ENCODE data around the gene SLC2A2.

SLC2A2 gene

GRCh38 chr3:171023566-171023965 lies 3.0 kb downstream of the SLC2A2 start:
- Histone ChIP-seq H3K27me3 (ENCODE audit: control insufficient read depth, insufficient read depth, low read length) (peaks cover 19% of the 10 kb centered on the region), H3K4me1 (ENCODE audit: control insufficient read depth, insufficient read depth, low read length) (peaks cover 2% of the 10 kb centered on the region), H3K4me3 (ENCODE audit: low read depth, low read length) (no peak overlapping the region), H3K9ac (ENCODE audit: low read depth, low read length) (no peak overlapping the region), H3K9me3 (ENCODE audit: control insufficient read depth, insufficient read depth, low read length) (no peaks in the 10 kb centered on the region), H3K36me3 (ENCODE audit: control insufficient read depth, insufficient read depth, low read length) (no peaks in the 10 kb centered on the region)

DNA sequence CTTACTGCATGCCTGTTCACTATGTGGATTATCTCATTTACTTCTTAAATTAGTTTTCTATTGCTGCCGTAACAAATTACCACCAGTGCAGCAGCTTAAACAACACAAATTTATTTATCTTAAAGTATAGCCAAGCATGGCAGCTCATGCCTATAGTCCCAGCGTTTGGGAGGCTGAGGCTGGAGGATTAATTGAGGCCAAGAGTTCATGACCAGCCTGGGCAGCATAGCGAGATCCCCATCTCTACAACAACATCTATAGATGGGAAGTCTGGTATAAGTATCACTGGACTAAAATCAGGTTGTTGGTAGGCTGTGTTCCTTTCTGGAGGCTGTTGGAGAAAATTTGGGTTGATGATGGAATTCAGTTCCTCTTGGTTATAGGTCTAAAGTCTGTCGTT lies 5.1 kb downstream of the SLC2A2 start:
- Histone ChIP-seq H3K9ac (ENCODE audit: low read depth, low read length) (no peak overlapping the region), H3K9me3 (ENCODE audit: control insufficient read depth, insufficient read depth, low read length) (no peaks in the 10 kb centered on the region)

DNA sequence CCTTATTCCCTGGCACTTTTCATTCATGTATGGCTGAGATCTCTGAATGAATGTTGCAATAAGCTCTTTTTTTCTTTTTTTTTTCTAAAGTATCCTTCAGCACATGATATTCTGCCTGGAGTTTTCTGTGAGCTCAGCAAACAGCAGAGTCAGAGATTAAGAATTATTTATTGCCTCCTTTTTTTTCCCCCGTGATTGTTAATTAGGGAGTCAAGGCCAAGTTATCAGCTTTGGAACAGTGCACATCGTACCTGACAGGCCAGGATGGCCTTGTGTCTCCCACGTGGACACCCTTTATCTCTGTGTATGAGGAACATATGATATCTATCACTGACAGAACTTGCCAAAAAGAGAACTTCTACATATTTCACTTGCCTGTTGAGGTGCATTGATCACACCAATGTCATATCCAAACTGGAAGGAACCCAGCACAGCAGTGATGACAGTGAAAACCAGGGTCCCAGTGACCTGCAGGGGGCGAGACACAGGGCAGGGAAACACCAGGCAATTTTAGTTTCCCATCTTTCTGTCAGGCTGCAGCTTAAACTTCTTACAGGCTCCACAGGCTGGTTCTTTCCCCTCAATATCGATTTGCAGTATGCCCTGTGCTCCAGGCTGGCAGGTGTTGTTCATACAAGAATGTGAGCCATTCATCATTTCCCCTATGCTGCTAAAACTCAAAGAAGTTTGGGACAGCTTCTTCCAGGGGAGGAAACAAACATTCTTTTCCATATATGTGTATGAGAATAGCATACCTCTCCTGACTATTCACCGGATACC lies 8.2 kb downstream of the SLC2A2 start:
- H3K4me1 ChIP-seq (ENCODE audit: control insufficient read depth, insufficient read depth, low read length), result no peaks in the 10 kb centered on the region
- H3K9me3 ChIP-seq (ENCODE audit: control insufficient read depth, insufficient read depth, low read length), result no peaks in the 10 kb centered on the region
- H3K27me3 ChIP-seq (ENCODE audit: control insufficient read depth, insufficient read depth, low read length), result no peaks in the 10 kb centered on the region
- no peaks in the 10 kb centered on the region for H3K36me3 ChIP-seq (ENCODE audit: control insufficient read depth, insufficient read depth, low read length)
- no peak overlapping the region for H3K4me3 ChIP-seq (ENCODE audit: low read depth, low read length)
- H3K9ac ChIP-seq (ENCODE audit: low read depth, low read length), result no peak overlapping the region

More for the DNA sequence above, 5.1 kb downstream of the SLC2A2 start:
- Histone ChIP-seq H3K4me1 (ENCODE audit: control insufficient read depth, insufficient read depth, low read length) (no peaks in the 10 kb centered on the region), H3K36me3 (ENCODE audit: control insufficient read depth, insufficient read depth, low read length) (no peaks in the 10 kb centered on the region), H3K27me3 (ENCODE audit: control insufficient read depth, insufficient read depth, low read length) (no peaks in the 10 kb centered on the region), H3K4me3 (ENCODE audit: low read depth, low read length) (no peak overlapping the region)

GRCh38 chr3:171013822-171014748 lies 12.4 kb downstream of the SLC2A2 start:
- H3K9ac ChIP-seq (ENCODE audit: low read depth, low read length), result no peak overlapping the region
- H3K36me3 ChIP-seq (ENCODE audit: control insufficient read depth, insufficient read depth, low read length), result no peaks in the 10 kb centered on the region
- no peaks in the 10 kb centered on the region for H3K4me1 ChIP-seq (ENCODE audit: control insufficient read depth, insufficient read depth, low read length)
- no peaks in the 10 kb centered on the region for H3K27me3 ChIP-seq (ENCODE audit: control insufficient read depth, insufficient read depth, low read length)
- no peaks in the 10 kb centered on the region for H3K9me3 ChIP-seq (ENCODE audit: control insufficient read depth, insufficient read depth, low read length)
- no peak overlapping the region for H3K4me3 ChIP-seq (ENCODE audit: low read depth, low read length)

GRCh38 chr3:171011873-171012336 lies 14.6 kb downstream of the SLC2A2 start:
- Histone ChIP-seq H3K4me1 (ENCODE audit: control insufficient read depth, insufficient read depth, low read length) (no peaks in the 10 kb centered on the region), H3K4me3 (ENCODE audit: low read depth, low read length) (no peak overlapping the region), H3K27me3 (ENCODE audit: control insufficient read depth, insufficient read depth, low read length) (no peaks in the 10 kb centered on the region), H3K9ac (ENCODE audit: low read depth, low read length) (no peak overlapping the region), H3K9me3 (ENCODE audit: control insufficient read depth, insufficient read depth, low read length) (no peaks in the 10 kb centered on the region), H3K36me3 (ENCODE audit: control insufficient read depth, insufficient read depth, low read length) (no peaks in the 10 kb centered on the region)

- Histone ChIP-seq H3K4me3 (ENCODE audit: low read depth, low read length) (no peak overlapping the region), H3K9ac (ENCODE audit: low read depth, low read length) (no peak overlapping the region), H3K4me1 (ENCODE audit: control insufficient read depth, insufficient read depth, low read length) (no peaks in the 10 kb centered on the region), H3K36me3 (ENCODE audit: control insufficient read depth, insufficient read depth, low read length) (no peaks in the 10 kb centered on the region), H3K27me3 (ENCODE audit: control insufficient read depth, insufficient read depth, low read length) (no peaks in the 10 kb centered on the region), H3K9me3 (ENCODE audit: control insufficient read depth, insufficient read depth, low read length) (no peaks in the 10 kb centered on the region)
Observed at GRCh38 chr3:171011109-171011872, 15.2 kb downstream of the SLC2A2 start.

DNA sequence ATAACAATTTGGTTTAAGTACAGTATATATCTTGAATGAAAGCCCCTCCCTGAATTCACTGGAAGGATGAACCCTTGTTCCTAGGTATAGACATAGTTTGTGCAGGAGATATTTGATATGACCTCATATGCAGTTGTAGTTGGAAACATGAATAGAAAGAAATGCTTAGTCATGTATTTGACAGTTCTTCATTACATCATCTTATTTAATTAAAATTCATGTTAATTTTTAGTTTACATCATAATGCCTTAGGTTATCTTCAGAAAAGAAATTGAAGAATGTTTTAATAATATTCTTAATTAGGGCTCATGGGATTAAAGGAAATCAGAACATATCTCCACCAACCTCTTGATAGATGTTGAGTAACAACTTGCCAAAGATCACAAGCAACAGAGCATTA lies 19.2 kb downstream of the SLC2A2 start:
- no peaks in the 10 kb centered on the region for H3K36me3 ChIP-seq (ENCODE audit: control insufficient read depth, insufficient read depth, low read length)
- H3K4me1 ChIP-seq (ENCODE audit: control insufficient read depth, insufficient read depth, low read length), result no peaks in the 10 kb centered on the region
- H3K4me3 ChIP-seq (ENCODE audit: low read depth, low read length), result no peak overlapping the region
- H3K9me3 ChIP-seq (ENCODE audit: control insufficient read depth, insufficient read depth, low read length), result no peaks in the 10 kb centered on the region
- H3K9ac ChIP-seq (ENCODE audit: low read depth, low read length), result no peak overlapping the region
- no peaks in the 10 kb centered on the region for H3K27me3 ChIP-seq (ENCODE audit: control insufficient read depth, insufficient read depth, low read length)

GRCh38 chr3:171005648-171006047 lies 20.9 kb downstream of the SLC2A2 start:
- no peak overlapping the region for H3K4me3 ChIP-seq (ENCODE audit: low read depth, low read length)
- no peaks in the 10 kb centered on the region for H3K4me1 ChIP-seq (ENCODE audit: control insufficient read depth, insufficient read depth, low read length)
- H3K9me3 ChIP-seq (ENCODE audit: control insufficient read depth, insufficient read depth, low read length), result no peaks in the 10 kb centered on the region
- no peaks in the 10 kb centered on the region for H3K36me3 ChIP-seq (ENCODE audit: control insufficient read depth, insufficient read depth, low read length)
- H3K9ac ChIP-seq (ENCODE audit: low read depth, low read length), result no peak overlapping the region
- H3K27me3 ChIP-seq (ENCODE audit: control insufficient read depth, insufficient read depth, low read length), result no peaks in the 10 kb centered on the region

DNA sequence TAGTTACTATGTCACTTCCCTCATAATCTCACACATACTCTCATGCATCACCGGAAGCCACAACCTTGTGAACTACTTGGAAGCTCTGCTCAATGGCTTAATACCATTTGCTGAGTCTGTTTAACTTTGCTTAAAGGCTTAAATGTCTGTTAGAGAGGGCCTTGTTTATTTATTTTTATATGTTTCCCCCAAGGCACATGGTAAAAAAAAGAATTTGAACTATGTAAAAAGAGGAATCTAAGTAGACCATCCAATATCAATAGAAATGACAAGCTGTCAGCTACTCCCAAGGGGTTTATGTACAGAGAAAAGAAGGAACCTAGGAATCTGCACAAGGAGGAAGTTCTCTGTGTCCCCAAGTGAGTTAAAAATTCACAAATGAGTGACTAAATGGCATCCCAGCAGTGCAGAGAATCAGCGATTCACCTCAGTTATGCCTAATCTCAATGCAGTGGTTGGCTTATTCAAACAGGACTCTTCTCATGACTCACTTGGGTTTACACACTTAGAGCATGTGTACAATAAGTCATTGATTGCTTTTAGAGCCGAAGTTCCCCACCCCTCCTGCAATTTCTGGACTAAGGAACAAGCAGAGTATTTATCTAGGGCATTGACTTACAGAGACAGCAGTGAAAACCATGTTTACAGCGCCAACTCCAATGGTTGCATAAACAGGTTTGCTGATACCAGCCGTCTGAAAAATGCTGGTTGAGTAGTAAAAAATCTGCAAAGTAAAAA lies 24.4 kb downstream of the SLC2A2 start:
- no peaks in the 10 kb centered on the region for H3K9me3 ChIP-seq (ENCODE audit: control insufficient read depth, insufficient read depth, low read length)
- no peak overlapping the region for H3K9ac ChIP-seq (ENCODE audit: low read depth, low read length)
- H3K36me3 ChIP-seq (ENCODE audit: control insufficient read depth, insufficient read depth, low read length), result no peaks in the 10 kb centered on the region
- no peak overlapping the region for H3K4me3 ChIP-seq (ENCODE audit: low read depth, low read length)
- H3K4me1 ChIP-seq (ENCODE audit: control insufficient read depth, insufficient read depth, low read length), result no peaks in the 10 kb centered on the region
- no peaks in the 10 kb centered on the region for H3K27me3 ChIP-seq (ENCODE audit: control insufficient read depth, insufficient read depth, low read length)

DNA sequence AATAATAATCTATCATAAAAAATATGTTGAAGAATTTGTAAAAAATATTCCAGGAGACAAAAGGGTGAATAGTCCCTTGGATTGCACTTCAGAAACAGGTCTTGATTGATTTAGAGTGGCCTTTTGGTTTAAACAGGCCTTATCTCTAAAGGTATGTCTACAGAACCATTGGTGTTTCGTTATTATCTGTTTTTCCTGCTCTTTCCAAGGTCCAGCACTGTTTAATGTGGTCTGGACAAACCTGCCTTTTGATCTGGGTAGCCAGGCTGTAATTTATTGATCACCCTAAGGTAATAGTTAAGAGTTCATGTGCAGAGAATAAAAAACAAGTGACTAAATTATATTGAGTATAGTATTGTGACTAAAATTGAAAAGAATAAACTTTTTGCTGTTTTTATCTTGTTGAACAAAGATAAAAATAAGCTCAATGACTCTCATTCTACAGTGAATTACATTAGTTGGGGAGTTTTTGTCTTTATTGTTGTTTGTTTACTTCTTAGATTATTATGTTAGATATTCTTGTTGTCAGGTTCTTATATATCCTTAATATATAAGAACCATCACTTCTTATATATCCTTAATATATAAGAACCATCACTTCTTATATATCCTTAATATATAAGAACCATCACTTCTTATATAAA lies 25.1 kb downstream of the SLC2A2 start:
- Histone ChIP-seq H3K9ac (ENCODE audit: low read depth, low read length) (no peak overlapping the region), H3K4me3 (ENCODE audit: low read depth, low read length) (no peak overlapping the region), H3K36me3 (ENCODE audit: control insufficient read depth, insufficient read depth, low read length) (no peaks in the 10 kb centered on the region), H3K9me3 (ENCODE audit: control insufficient read depth, insufficient read depth, low read length) (no peaks in the 10 kb centered on the region), H3K4me1 (ENCODE audit: control insufficient read depth, insufficient read depth, low read length) (no peaks in the 10 kb centered on the region), H3K27me3 (ENCODE audit: control insufficient read depth, insufficient read depth, low read length) (no peaks in the 10 kb centered on the region)
